ENCODE data around the gene LAMB4.

LAMB4 gene

GRCh38 chr7:108143658-108144420, 13.7 kb upstream of the LAMB4 start:
- DNase-seq (ENCODE audit: low spot score), result no peak

DNA sequence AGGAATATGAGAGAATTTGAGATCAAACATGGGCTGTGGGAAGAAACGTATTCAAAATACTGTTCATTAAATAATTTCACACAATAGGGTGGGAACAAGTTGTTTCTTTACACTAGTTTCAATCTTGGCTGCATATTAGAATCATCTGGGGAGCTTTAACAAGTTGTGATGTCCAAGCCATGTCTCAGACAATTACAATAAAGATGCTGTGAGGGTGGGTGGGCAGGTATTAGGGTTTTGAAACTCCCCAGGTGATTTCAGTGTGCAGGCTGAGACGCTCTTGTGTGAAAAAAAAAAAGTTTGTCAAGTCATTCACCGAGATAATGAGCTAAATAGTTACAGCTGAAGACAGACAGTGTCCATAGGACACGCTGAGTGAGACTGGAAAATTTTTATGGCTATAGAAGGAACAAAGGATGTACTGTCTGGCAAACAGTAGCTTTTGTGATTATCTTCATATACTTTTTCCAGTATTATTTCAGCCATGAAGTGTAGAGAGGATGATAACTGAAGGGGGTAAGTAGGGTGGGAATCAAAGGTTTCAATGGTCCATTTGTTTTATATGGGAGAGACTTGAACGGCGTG, 12.6 kb upstream of the LAMB4 start:
- DNase-seq (ENCODE audit: low spot score), result no peak

GRCh38 chr7:108142180-108142579, 12.0 kb upstream of the LAMB4 start:
- no peak for DNase-seq (ENCODE audit: low spot score)

- no peak for DNase-seq (ENCODE audit: low spot score)
These were observed 10.5 kb upstream of the LAMB4 start for GRCh38 chr7:108140671-108141070.

- no peak for DNase-seq (ENCODE audit: low spot score)
These were observed 8.8 kb upstream of the LAMB4 start for GRCh38 chr7:108138911-108139310.

DNA sequence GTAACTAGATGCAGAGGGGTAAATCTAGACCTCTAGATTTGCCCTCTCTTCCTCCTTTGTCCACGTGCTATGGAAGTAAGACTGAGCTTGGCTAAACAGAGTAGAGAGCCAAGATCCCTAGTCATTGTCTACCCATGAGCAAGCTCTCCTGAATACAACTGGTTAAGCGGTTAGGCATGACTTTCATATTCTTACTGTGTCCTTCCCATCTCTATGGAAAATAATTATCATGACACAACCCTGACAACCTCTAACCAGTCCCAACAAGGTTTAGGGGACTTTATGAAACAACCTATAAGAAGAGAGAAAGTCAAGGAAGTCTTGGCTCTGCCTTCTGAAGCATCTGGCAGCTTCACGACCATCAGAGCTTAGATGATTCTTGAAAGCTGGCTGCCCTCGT, 7.8 kb upstream of the LAMB4 start:
- DNase-seq (ENCODE audit: low spot score), result no peak

- no peak for DNase-seq (ENCODE audit: low spot score)
These were observed 6.9 kb upstream of the LAMB4 start for GRCh38 chr7:108137040-108137439.

- no peak for DNase-seq (ENCODE audit: low spot score)
These were observed 6.1 kb upstream of the LAMB4 start for GRCh38 chr7:108136191-108136688.

GRCh38 chr7:108135446-108136190, 5.5 kb upstream of the LAMB4 start:
- no peak for DNase-seq (ENCODE audit: low spot score)

DNA sequence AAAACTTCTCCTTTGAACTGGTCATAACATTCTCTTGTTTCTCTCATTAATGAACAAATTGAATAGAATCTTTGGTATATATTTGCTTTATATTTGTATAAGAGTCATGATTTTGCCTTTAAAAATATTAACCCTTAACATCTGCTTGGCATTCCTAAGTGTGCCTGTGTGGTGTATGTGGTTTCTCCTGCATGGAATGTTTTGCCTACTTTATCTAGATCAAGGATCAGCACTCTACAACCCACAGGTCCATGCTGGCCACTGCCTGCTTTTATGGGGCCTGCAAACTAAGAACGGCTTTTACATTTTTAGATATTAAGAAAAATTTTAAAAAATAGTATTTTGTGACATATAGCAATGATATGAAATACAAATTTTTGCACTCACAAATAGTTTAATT, 4.3 kb upstream of the LAMB4 start:
- DNase-seq (ENCODE audit: low spot score), result no peak

DNA sequence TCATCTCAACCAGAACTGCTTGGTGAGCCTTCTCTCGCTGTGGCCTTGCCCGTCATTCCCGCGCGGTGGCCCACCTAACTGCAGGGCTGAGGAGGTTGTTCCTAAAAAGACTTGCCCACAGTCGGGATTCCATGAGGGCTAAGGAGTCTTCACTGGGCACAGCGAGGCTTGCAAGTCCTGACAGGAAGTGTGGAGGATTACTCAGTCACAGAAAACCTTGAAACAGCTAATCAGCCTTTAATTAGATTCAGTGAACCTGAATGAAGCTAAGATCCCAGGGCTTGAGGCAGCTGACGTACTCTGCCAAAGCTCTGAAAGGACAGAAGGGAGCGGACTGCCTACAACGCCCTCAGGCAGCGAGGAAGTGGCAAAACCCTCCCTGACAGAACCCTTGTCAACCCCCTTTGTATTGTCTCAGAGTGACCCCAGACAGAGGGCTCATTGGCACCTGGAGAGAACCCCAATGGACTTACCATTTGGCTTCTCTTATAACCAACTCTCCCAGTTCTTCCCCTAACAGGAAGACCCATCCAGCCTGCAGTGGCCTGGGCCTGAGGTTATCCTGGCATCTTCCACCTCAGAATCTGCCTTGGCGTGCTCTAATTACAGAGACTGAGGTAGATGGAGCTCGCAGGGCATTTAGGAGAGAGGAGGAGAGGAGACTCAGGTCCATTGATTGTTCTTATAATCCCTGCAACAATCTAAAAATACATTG, 2.5 kb upstream of the LAMB4 start:
- DNase-seq (ENCODE audit: low spot score), result no peak

DNA sequence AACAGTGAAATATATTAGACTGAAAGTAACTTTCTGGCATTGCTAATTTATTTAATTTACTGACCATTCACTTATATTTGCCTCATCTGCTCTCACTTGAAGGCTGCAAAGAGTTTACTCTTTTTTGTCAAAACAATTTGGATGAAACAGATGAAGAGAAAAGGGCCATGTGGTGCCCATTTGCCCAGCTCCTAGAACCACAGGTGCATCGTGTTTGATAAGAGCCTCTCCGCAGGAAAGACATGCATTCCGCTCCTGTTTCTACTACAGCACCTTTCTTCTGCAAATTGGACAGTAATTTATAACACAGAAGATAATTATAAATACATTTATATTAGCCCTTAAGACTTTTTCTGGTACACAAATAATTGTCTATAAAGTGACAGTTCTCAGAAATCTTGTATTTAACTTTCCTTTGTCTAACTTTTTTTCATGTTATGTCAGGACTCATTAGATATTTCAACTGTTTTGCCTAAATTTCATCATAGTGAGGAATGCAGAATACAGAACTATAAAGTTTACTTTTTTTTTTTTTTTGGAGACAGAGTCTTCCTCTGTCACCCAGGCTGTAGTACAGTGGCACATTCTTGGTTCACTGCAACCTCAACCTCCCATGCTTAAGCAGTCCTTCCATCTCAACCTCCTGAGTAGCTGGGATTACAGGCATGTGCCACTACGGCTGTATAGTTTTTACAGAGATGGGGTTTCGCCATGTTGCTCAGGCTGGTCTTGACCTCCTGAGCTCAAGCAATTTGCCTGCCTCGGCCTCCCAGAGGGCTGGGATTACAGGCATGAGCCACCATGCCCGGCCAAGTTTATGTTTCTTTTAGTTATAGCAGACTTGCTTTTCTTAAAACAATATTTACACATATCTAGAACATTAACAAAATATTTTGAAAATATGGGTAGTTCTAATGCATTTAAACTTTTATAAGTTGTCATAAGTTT, 869 bp downstream of the LAMB4 start:
- no peak for DNase-seq (ENCODE audit: low spot score)

DNA sequence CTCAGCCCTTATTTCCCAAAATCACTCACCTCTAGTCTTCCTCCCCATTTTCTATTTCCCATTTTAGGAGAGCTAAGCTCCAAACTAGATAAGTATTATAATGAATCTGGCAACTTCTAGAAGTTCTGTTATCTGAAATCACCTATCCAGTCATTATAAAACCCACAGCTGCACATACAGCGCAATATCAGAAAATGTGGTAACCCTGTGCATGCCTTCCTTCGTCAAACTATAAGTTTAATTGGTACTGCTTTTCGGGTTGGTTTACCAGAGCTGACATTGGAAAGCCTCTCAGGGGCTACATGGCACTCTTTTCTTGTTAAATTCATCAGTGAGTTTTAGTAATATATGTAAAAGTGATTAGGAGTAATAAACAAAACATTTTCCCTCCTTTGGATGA, 1.6 kb downstream of the LAMB4 start:
- no peak for DNase-seq (ENCODE audit: low spot score)

DNA sequence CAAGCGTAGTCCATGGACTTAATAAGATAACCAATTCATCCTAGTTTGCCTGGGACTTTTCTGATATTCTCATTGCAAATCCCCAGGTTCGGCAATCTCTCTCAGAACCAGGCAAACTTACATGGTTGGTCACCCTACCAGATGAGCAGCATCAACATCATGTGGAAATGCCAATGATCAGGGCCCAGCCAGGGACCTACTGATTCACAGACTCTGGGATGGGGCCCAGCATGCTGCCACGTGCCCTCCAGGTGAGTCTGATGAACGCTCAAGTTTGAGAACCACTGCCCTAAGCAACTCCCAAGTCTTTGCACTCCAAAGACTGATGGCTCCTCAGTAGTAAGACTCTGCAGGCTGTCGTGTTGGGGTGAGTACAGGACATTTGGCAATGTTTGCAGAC, 2.7 kb downstream of the LAMB4 start:
- DNase-seq (ENCODE audit: low spot score), result no peak

- no peak for DNase-seq (ENCODE audit: low spot score)
These were observed 5.3 kb downstream of the LAMB4 start for GRCh38 chr7:108124820-108125219.

- no peak for DNase-seq (ENCODE audit: low spot score)
These were observed 8.0 kb downstream of the LAMB4 start for GRCh38 chr7:108122181-108122580.

DNA sequence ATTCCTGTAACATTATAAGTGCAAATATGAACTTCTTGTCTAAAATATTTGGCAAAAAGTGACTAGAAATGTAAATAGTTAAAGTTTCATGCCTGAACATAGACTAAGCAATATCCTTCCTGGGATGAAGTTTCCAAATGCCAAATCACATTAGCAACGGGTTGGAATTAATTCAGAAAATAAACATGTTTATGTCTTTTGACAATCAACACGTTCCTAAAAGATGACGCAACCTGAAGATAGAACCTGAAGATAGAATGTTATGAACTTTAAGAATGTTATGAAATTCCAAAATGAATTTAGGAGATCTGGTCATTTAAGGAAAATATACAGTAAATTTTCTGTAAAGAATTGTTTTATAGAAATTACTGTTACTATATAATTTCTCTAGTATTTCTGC, 9.2 kb downstream of the LAMB4 start:
- no peak for DNase-seq (ENCODE audit: low spot score)

GRCh38 chr7:108120196-108120595, 10.0 kb downstream of the LAMB4 start:
- DNase-seq (ENCODE audit: low spot score), result no peak

DNA sequence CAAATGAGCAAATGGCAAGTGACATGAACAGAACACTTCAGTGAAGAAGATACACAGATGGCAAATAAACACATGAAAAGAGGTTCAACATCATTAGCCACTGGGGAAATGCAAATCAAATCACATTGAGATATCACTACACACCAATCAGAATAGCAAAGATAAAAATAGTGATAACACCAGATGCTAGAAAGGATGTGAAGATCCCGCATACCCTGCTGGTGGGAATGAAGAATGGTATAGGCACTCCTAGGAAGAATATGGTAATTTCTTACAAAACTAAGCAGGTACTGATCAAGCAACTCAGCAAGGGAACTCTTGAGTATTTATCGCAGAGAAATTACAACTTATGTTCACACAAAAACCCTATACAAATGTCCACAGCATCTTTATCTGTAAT, 11.2 kb downstream of the LAMB4 start:
- no peak for DNase-seq (ENCODE audit: low spot score)

DNA sequence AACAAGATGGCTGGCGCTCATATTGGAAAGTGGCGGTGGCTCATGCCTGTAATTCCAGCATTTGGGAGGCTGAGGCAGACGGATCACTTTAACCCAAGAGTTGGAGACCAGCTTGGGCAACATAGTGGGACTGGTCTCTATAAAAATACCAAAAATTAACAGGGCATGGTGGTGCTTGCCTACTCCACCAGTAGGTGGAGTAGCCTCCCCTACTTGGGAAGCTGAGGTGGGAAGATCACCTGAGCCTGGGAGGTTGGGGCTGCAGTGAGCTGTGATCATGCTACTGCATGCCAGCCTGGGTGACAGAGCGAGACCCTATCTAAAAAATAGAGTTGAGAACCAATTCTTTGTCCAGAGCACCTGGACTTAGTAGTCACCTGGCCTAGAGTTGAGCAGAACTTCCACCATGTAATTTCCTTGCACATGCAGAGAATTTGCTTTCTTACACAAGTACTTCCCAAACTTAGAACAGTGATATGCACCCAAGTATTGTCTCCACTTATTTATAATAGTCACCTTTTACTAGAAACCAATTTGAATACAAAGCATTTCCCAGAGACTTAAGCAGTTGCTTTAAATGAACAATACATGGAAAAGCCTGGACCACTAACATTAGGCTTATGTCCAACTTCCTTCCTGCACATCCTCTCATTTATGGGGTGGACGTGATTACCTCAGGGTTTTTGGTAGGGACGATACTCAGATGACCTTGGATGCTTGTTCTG, 15.9 kb downstream of the LAMB4 start:
- DNase-seq (ENCODE audit: low spot score), result no peak

DNA sequence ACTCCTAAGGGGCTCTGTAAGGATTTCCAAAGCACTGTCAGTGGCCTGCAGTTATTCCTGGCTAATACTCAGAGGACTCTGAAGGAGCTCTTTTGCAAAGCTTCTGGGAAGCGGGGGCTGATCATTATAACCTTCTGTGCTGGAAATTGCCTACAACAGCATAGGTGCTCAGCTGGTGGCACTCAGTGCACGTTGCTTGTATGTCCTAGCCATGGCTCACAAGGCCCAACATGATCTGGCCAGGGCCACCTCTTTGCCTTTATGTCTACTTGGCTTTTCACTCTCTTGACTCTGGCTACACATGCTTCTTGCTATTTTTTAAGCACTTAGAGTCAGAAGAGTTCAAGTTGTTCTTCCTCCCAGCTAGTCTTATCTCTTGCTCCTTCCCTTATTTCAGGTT, 17.5 kb downstream of the LAMB4 start:
- no peak for DNase-seq (ENCODE audit: low spot score)

Data from hematopoietic multipotent progenitor cell treated with erythropoietin and hydrocortisone succinate and interleukin-3 and kit ligand, for 17 days (in vitro differentiated cells).